Glutamatergic neuron (in vitro differentiated cells): ENCODE results near the gene N4BP2L1. TPM values are rescaled to one million over a fixed set of nuclear protein-coding genes. Genes with fewer than 3 reads are reported as not detected.

Source experiments
- DNase-seq: peaks from one replicate; pipeline ENCODE4 v3.0.0; 2022
- H3K27ac Mint-ChIP-seq: one replicate; pipeline ENCODE4 v1.8.0; 2020; ENCODE audit warnings: mild to moderate bottlenecking, mixed read lengths, inconsistent platforms; ENCODE audit not compliant: unreplicated experiment
- H3K27me3 Mint-ChIP-seq: one replicate; pipeline ENCODE4 v1.8.0; 2020; ENCODE audit warnings: mild to moderate bottlenecking, moderate library complexity, mixed read lengths, inconsistent platforms; ENCODE audit not compliant: unreplicated experiment
- H3K36me3 Mint-ChIP-seq: one replicate; pipeline ENCODE4 v1.8.0; 2020; ENCODE audit warnings: mild to moderate bottlenecking, mixed read lengths, inconsistent platforms; ENCODE audit not compliant: unreplicated experiment
- H3K4me1 Mint-ChIP-seq: one replicate; pipeline ENCODE4 v1.8.0; 2020; ENCODE audit warnings: mild to moderate bottlenecking, low read depth, mixed read lengths, inconsistent platforms; ENCODE audit not compliant: unreplicated experiment
- H3K4me3 Mint-ChIP-seq: one replicate; pipeline ENCODE4 v1.8.0; 2020; ENCODE audit warnings: mild to moderate bottlenecking, mixed read lengths, inconsistent platforms; ENCODE audit not compliant: unreplicated experiment
- H3K9me3 Mint-ChIP-seq: one replicate; pipeline ENCODE4 v1.8.0; 2020; ENCODE audit warnings: mild to moderate bottlenecking, moderate library complexity, mixed read lengths, inconsistent platforms; ENCODE audit not compliant: unreplicated experiment
- CTCF ChIP-seq: fragments of 200-600 bp; sonication (generic); IDR thresholded peaks from one replicate; pipeline ENCODE4 v1.5.0; 2021; ENCODE audit not compliant: partially characterized antibody, unreplicated experiment
- total RNA-seq: library from RNA; stranded (reverse); fragmentation: NEBNext Ultra II Directional; extraction: Animal tissue kit (Norgen Biotek cat#: 25700); gene quantifications from one replicate; pipeline ENCODE4 v1.2.1, GENCODE V29; 2021; ENCODE audit not compliant: unreplicated experiment

Gene N4BP2L1
- total RNA-seq, 1 donor from 2014 or later: 1.9 TPM

- Mint-ChIP-seq H3K36me3 (no peaks in the 10 kb centered on the region), H3K4me3 (no peak overlapping the region), H3K4me1 (no peaks in the 10 kb centered on the region)
These were observed 45.7 kb upstream of the N4BP2L1 start for GRCh38 chr13:32473650-32474049.

GRCh38 chr13:32472194-32472621 is 44.3 kb upstream of the N4BP2L1 start:
- no peak for TF ChIP-seq CTCF
- H3K4me1 Mint-ChIP-seq: no peaks in the 10 kb centered on the region
- no peak overlapping the region for H3K27ac Mint-ChIP-seq
- no peaks in the 10 kb centered on the region for H3K36me3 Mint-ChIP-seq
- H3K9me3 Mint-ChIP-seq: no peaks in the 10 kb centered on the region
- H3K27me3 Mint-ChIP-seq: peaks cover 2% of the 10 kb centered on the region
- no peak overlapping the region for H3K4me3 Mint-ChIP-seq
- no peak for DNase-seq

More at GRCh38 chr13:32473650-32474049, 45.7 kb upstream of the N4BP2L1 start:
- TF ChIP-seq CTCF: no peak
- no peak for DNase-seq
- H3K9me3 Mint-ChIP-seq: no peaks in the 10 kb centered on the region
- peaks cover 2% of the 10 kb centered on the region for H3K27me3 Mint-ChIP-seq
- H3K27ac Mint-ChIP-seq: no peak overlapping the region

- H3K4me1 Mint-ChIP-seq: no peaks in the 10 kb centered on the region
- H3K27me3 Mint-ChIP-seq: peaks cover 2% of the 10 kb centered on the region
- H3K36me3 Mint-ChIP-seq: no peaks in the 10 kb centered on the region
- no peaks in the 10 kb centered on the region for H3K9me3 Mint-ChIP-seq
- no peak for TF ChIP-seq CTCF
- DNase-seq: no peak
- H3K27ac Mint-ChIP-seq: peak overlapping the region; percentile 5
- no peak overlapping the region for H3K4me3 Mint-ChIP-seq
These were observed 43.4 kb upstream of the N4BP2L1 start for GRCh38 chr13:32471187-32471922.

GRCh38 chr13:32468502-32469142 is 40.7 kb upstream of the N4BP2L1 start:
- Mint-ChIP-seq H3K27me3 (peaks cover 1% of the 10 kb centered on the region), H3K27ac (no peak overlapping the region), H3K4me3 (no peak overlapping the region), H3K4me1 (no peaks in the 10 kb centered on the region), H3K9me3 (no peaks in the 10 kb centered on the region), H3K36me3 (no peaks in the 10 kb centered on the region)
- TF ChIP-seq CTCF: no peak
- no peak for DNase-seq

GRCh38 chr13:32456591-32456990 is 28.7 kb upstream of the N4BP2L1 start:
- DNase-seq: no peak
- H3K36me3 Mint-ChIP-seq: peaks cover 32% of the 10 kb centered on the region
- TF ChIP-seq CTCF: no peak
- no peaks in the 10 kb centered on the region for H3K27me3 Mint-ChIP-seq
- no peaks in the 10 kb centered on the region for H3K4me1 Mint-ChIP-seq
- H3K27ac Mint-ChIP-seq: no peak overlapping the region
- H3K4me3 Mint-ChIP-seq: no peak overlapping the region
- H3K9me3 Mint-ChIP-seq: no peaks in the 10 kb centered on the region
